GM19240 (cell line): Measurements from ENCODE around the gene AGMAT.
A peak's percentile ranks its signal among the peaks of the same experiment; 100 is the strongest.

Experiments used
- DNase-seq: peaks from one replicate; pipeline ENCODE4 v3.0.0; 2011; ENCODE audit warnings: low spot score; ENCODE audit not compliant: insufficient read length

The AGMAT gene

DNA sequence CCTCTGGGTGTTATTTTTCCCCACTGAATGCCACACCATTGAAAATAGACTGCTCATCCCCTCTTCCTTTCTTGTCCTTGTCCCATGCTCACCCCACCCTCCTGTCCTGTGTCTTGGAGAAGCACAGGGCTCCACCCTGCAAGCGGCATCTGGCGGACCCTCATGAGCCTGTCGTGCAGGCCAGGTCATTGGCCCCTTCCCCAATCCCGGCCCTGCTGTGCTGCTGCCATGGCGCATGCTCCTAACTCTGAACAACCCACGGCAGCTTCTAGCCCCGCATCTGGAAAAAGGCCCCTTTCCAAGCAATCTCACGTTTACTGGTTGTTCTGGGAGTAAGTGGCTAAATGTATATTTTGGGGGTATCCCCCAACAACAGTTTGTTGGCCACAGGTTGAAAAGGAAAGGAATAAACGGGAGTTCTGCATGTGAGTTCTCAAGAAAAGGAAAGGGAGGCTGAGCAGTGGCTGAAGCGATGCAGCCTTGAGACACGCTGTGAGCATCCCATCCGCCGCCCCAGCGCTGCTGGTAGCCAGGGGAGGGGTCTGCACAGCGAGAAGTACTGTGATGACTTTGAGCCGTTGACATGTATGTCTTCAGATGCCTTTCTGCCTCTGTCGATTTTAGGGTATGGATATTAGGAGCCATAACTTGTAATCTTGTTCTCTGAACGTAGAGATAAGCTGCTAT, 16.3 kb downstream of the AGMAT start:
- no peak for DNase-seq

DNA sequence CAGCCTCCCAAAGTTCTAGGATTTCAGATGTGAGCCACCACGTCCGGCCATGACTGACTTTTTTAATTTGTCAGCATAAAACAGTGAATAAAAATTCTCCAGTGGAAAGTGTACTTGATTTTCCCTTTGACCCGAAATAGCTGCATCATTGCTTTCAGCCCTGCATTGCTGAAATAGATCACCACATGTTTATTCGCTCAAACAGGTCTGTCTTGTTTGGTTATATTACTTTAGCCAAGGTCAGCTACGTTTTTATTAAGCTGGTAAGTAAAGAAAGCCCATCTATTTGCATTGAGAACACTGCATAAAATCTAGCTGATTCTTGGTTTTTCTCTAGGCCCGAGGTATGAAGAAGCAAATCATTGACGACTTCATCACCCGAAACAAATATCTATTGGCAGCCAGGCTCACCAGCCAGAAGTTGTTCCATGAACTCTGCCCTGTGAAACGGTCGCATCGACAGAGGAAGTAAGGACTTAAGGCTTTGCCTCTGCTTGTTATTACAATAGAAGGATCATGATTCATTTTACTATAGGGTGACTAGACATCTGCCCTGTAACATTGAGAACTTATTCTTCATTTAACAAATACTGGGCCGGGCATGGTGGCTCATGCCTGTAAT, 25.6 kb downstream of the AGMAT start:
- no peak for DNase-seq

GRCh38 chr1:15558516-15558915, 26.3 kb downstream of the AGMAT start:
- no peak for DNase-seq

- no peak for DNase-seq
Observed at GRCh38 chr1:15557594-15557993, 27.3 kb downstream of the AGMAT start.

DNA sequence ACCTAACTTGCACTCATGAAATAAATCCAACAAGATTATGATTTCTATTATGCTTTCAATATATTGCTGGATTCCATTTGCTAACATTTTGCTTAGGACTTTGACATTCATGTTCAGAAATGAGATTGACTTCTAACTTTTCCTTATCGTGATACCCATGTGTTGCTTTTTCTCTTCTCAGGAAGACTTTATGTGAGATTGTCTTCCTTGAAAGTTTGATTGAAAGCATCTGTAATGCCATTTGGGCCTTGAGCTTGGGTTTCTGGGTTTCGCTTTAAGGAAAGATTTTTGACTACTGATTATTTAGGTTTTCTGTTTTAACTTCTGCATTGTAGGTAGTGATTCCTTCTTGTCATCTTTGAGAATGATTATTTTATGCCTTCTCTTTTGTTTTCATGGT, 27.8 kb downstream of the AGMAT start:
- no peak for DNase-seq

DNA sequence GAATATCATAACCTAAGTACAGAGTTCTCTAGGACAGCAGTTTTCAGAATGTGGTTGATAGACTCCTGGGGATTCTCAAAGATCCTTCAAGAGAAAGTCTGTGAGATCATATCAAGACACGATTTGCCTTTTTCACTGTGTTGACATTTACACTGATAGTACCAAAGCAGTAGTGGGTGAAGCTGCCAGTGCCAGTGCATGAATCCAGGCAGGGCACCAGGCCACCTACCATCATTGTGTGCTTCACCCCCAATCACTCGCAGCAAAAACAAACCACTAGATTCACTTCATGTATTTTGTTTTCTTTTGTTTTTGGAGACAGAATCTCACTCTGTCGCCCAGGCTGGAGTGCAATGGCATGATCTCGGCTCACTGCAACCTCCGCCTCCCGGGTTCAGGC, 34.3 kb downstream of the AGMAT start:
- DNase-seq = no peak

DNA sequence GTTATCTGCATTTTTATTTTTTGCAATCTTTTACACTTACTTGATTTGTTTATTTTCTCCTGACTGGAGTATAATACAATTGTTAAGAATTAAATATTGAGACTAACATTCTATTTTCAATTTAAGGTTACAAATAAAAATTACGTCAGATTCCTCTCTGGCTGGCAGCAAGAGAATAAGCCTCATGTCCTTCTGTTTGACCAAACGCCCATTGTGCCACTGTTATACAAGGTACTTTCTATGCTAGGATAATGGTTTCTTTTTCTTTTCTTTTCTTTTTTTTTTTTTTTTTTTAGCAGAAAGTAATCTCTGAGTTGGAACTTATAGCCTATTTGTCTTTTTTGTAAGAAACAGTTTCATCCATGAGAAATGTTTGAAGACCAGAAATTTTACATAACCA, 38.2 kb downstream of the AGMAT start:
- DNase-seq = no peak

DNA sequence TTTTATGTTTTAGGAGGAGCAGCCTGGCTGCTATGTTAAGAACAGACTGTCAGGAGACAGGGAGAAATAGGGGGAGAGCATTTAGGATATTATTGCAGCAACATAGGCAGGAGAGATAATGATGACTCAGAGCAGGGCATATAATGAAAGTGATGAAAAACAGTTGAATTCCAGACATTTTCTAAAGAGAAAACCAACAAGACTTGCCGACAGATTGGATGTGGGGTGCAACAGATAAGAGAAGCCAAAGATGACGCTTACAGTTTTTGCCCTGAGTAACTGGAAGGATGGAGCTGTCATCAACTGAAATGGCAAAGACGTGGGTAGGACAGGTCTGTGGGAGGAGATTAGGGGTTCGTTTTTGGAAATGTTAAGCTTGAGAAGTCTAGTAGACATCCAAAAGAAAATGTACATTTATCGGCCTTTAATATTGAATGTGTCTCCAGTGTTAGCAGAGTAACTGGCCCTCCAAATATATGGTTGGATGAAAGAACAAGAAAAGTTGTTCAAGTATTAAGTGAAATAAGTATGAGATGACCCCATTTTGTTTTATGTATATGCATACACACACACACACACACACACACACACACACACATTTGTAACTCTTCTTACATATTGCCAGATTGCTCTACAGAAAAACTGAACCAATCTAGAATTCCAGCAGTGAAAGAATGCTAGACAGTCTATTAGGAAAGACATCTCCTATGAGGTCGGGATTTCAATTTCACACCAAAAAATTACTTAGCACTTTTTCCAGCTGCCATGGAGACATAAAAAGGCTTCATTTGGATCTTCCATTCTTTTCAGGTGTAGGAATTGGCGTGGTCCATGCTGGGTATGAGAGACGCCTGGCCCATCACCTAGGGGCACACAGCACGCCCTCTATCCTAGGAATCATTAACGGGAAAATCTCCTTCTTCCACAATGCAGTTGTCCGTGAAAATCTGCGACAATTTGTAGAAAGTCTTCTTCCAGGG, 41.0 kb downstream of the AGMAT start:
- DNase-seq = no peak

- no peak for DNase-seq
Observed at GRCh38 chr1:15543251-15543588, 41.6 kb downstream of the AGMAT start.

DNA sequence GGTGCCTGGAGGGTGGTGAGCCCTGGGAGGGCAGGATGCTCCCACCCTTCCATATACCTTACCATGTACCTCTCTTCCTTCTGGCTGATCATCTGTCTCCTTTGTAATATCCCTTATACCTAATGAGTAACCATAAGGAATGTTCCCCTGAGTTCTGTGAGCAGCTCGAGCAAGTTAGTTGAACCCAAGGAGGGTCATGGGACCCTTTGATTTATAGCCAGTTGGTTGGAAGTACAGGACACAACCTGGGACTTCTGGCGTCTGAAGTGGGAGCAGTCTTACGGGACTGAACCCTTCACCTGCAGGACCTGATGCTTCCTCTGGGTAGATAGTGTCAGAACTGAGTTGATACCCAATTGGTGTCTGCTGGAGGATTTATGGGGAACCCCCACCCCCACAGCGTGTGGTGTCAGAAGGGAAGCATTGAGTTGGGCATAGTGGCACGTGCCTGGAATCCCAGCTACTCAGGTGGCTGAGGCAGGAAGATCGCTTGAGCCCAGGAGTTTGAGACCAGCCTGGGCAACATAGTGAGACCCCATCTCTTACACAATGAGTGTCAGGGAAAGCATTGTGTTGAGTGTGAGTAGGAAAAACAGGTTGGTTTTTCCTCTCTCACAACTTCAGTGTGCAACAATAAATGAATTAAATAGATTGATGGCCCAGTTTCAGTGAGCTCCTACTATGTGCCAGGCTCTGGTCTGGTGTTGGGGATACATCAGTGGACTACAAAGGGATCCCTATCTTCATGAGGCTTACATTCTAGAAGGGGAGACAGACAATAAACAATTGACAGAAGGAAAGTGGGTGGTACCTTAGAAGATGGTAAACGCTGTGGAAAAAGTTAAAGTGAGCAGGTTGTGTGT, 42.2 kb downstream of the AGMAT start:
- no peak for DNase-seq

DNA sequence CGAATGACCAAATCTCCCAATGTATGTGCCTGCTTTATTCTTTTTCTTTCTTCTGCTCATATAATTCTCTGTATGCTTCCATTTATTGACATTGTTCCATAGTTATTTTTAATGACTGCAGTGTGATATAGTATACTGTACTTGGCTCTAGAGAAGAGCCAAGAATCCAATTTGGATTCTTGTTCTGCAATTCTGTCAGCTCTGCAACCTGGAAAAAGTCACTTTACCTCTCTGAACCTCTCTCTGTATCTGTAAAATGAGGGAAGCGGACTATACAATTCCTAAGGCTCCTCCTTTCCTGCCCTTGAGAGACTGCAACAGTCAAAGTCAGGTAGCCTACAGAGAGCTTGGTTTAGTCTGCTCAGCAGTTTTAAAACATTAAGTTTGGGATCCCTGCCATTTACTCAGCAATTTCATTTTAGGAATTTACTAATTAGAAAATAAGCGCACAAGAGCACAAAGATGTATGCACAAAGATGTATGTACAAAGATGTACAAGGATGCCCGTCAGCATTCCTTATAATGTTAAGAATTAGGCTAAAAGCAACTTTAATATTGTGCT, 43.5 kb downstream of the AGMAT start:
- DNase-seq = no peak

- no peak for DNase-seq
Observed at GRCh38 chr1:15540186-15540585, 44.7 kb downstream of the AGMAT start.

DNA sequence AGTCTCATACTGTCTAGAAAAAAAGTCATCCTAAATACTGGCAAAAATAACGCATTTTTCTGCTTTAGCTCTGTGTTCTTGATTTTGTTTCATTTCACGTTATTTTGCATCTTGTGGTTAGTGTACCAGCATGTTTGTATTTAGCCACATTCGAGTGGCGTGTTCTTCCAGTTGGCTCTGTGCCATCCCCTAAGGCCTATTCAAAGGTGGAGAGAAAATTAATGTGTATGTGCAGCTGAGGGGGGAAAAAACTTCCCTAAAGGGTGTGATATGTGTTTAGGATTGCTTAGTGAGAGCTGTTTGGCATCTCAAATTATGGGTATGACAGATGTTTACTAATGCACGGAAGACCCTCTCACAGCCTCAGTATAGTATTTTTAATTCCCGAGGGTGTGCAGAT, 46.1 kb downstream of the AGMAT start:
- no peak for DNase-seq

- no peak for DNase-seq
Observed at GRCh38 chr1:15531682-15532081, 53.2 kb downstream of the AGMAT start.

DNA sequence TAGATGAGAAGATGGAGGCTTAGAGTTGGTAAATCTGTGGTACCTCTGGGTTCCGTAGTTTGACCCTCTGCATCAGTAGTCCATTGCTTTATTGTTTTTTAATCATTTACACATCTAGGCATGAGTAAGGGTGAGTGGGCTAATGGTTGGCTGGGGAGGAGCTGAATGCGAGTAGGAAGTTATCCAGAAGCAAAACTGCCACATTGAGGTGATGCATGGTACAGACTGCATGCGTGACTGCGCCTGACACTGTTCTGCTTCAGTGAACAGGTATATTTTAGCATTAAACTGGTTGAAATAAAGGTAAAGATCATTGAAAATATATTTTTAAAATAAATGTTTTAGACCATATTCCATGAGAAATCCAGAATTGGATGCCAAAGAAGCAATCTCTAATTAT, 53.8 kb downstream of the AGMAT start:
- no peak for DNase-seq

GRCh38 chr1:15526490-15527339, 58.1 kb downstream of the AGMAT start, which contains the start of gene DNAJC16:
DNAJC16 (plus strand) TSS chr1:15526848; CDS start chr1:15529106, 2,258 bp downstream.
- DNase-seq = peak; percentile 71

GRCh38 chr1:15526021-15526489, 58.8 kb downstream of the AGMAT start:
- DNase-seq = no peak

DNA sequence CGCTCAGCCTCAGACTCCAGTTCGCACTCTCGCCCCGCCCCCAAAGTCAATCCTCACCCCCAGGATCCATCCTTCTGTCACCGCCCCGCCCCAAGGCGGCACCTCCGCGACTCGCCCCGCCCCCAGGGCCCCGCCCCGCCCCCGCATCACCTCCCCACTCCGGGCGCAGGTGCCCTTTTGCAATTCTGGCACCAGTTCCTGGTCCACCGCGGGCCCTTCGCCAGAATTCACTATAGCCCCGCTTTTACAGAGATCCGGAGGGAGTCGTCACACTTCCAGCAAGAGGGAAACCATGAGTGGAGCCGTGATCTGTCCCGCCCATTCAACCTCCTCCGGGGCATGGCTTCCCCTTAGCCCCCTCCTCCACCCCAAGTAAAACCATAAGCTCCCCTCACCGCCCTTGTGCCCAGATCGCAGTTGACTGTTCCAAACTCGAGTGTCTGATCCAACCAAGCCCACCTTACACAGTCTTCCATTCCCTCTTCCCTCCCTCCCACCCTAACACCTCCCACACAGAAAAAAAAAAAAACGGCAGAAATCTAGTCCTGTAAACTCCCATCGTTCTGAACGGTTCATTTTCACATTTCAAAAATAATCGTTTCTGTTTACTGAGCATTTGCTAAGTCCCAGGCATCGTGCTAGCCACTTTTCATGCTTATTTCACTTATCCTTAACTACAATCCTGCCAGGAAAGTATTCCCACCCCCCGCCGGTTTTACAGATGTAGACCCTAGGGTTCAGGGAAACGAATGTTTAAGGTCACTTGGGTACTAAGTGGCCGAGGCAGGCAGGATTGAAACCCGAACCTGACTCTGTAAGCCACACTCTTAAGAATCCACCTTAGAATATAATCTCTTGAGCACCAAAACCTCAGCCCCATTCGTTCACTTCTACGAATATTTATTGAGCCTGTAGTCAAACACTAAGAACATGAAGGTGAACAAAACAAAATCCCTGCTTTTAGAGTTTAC, 59.5 kb downstream of the AGMAT start:
- peak; percentile 57 for DNase-seq
